ENCODE results near the gene PIBF1.

GRCh38 chr13:72798817-72799216 is 16.9 kb downstream of the PIBF1 start:
- TF ChIP-seq CTCF (IDR thresholded peaks at IDR 0.05) (no peak), POLR2A (IDR thresholded peaks at IDR 0.05) (no peak), EP300 (IDR thresholded peaks at IDR 0.05) (no peak), POLR2AphosphoS5 (IDR thresholded peaks at IDR 0.05) (no peak)
